ENCODE measurements around the gene CORO1C.

Gene CORO1C

DNA sequence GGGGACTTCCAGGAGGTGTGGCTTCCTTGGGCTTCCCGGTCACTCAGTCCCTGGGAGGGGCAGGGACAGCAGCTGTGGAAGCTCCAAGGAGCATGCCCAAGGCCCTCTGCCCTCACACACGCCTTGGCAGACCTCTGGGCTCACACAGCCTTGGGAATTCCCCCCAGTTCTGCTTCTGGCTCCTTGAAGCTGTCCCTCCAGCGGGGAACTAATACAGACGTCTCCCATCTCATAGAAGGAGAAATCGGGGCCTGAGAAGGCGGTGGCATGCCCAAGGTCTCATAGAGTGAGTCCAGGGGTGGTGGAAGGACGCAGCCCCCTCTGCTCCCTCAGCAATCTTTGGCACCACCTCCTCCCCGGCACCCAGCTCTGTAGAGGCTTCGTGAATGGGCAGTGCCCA lies 117.8 kb downstream of the CORO1C start:
- DNase-seq = no peak

DNA sequence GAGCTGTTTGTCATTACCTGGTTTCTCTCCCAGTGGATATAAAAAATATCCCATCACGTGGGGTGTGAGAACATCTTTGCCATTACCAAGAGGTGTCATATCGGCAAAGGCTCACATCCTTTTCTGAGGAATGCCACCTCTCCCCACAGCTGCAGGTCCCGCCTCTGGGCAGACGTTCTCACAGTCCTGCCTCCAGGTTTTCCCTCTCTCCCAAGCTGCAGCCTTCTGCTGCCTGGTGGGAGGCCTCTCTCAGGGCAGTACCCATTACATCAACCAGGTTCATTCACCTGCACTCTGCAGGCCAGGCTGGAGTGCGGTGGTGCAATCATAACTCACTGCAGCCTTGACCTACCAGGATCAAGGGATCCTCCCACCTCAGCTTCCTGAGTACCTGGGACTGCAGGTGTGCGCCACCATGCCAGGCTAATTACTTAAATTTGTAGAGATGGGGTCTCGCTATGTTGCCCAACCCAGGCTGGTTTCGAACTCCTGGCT lies 118.5 kb downstream of the CORO1C start:
- DNase-seq = no peak

DNA sequence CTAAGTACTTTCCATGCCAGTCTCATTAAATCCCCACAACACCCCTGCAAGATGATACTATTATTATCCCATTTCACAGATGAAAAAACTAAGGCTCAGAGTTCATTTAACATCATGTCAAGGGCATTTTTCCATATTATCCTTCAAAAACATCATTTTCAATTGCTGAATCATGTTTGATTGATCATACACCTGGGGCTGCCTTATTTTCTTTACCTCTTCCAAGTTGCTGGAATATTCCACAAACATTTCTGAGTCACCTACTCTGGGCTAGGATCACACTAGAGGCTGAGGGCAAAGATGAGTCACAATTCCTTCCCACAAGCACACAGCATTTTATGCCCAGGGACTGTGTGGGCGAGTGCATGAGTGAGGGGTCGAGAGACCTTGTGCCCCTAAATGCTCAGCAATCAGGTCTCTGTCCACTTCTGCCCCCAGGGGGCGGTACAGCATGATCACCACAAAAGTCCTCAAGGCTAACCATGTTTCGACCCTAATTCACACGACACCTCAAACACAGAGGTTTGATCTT lies 119.4 kb downstream of the CORO1C start:
- DNase-seq = peak; percentile 74

DNA sequence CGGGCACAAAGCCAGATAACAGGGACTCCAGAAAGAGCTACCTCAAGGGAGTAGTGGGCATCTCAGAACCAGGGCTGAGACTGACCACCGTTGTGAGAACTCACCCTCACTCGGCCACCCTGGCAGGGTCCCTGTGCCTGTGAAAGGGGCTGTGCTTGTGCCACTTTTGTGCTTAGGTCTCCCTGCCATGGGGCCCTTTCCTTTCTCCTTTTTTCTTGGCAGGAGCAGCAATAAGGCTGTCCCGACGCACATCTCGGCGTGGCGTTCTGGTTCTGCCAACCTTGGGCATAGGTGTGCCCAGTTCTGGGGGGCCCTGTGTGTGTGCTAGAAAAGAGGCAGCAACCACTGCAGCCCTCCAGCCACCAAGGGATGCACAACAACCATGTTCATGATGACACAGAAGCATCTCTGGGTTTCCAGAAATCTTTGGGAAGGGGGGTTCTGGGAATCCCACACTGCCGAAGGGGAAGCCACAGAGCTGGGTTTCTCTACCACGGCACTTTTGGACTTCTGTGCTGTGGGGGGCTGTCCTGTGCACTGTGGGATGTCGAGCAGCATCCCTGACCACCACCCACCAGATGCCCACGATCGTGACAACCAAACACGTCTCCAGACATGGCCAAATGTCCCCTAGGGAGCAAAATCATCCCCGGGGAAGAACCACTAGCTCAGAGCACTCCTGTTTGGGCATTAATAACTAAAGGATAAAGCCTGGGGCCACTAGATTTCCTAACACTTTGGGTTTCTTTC lies 120.3 kb downstream of the CORO1C start:
- no peak for DNase-seq

DNA sequence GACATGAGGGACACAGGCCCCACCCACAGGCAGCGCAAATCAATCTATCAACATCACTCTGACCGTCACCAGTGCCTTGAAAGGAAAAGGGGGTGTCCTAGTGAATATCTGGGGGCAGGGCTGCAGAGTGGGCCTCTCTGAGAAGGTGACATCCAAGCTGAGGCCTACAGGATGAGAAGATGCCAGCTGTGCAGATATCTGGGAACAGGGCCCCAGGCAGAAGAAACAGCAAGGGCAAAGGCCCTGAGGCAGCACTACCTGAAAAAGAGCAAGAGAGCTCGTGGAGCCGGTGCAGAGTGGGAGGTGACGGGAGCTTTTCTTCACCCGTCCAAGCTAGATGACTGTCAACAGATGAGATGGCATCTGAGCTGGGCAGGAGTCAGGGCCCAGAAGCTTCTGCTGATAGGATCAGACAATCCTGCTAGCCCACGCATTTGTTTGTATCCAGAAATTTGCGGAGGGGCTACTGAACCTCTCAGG lies 120.9 kb downstream of the CORO1C start:
- DNase-seq = no peak

DNA sequence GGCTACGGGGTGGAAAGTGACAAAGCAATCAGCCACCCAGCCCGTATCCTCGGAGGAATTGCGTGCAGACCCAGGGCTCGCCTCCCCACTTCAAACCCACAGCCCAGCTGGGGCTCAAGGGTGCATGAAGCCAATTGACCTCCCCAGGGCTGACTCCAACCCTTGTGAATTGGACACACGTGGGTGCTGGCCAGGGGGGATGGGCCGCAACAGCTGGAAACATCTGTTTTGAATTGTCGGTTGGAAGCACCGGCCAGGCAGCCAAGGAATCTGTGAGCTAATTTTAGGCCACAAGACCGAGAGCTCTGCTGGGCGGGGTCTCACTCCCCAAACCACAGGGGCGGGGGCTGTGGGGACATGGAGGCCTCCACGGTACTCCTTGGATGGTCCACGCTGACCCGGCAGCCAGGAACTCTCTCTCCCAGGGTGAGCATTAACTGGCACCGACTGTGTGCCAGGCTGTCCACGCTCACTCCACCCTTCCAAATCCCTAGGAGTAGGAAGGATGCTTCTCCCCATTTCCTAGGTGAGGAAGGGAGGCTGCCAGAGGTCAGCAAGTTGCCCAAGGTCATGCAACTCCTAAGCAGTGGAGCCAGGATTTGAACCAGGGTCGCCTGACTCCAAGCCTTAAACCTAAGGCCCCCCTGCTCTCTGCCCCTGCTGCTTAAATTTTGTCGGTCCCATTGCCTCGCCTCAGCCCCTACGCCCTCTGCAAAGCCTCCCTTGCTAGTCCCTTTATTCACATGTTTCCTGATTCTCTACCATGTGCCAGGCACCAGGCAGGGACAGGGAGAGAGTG lies 121.6 kb downstream of the CORO1C start:
- DNase-seq = peak; percentile 38

DNA sequence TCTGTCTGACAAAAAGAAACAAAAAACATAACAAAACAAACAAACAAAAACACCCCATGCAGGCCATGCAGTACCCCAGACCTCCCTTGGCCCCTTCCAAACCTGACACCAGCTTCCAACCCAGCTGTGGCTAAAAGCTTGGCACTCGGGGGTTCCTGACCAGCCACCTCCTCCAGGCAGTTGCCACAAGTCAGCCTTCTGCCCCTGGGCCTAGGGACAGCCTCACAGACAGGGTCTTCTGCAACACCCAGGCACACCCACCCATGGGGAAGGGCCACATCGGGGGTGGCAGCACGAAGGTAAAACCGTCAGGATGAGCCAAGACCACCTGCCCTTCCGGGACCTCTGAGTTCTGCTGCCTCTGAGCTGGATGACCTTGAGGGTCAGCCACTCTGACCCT lies 122.7 kb downstream of the CORO1C start:
- no peak for DNase-seq

DNA sequence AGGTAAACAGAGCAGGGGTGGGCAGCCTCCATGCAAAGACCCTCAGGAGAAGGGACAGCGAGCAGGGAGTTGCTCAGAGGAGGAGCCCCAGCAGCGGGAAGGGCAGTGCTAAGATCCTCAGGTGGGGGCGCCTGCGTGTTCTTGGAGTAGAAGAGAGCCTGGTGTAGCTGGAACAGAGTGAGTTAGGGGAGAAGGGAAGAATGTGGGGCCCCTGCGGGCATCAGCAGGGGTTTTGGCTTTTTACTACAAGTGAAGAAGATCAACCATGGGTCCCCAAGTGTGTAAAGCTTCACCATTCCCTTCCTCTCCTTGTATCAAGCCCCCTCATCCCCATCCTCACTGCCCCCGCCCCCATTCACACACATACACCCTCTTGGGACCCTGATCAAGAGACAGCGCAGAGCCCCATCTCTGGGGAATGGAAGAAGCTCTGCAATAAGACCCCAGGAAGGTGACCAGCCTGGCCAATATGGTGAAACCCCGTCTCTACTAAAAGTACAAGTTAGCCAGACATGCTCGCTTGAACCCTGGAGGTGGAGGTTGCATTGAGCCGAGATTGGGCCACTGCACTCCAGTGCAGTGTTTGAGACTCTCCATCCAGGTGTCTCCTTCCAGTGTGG lies 123.2 kb downstream of the CORO1C start:
- DNase-seq = no peak

DNA sequence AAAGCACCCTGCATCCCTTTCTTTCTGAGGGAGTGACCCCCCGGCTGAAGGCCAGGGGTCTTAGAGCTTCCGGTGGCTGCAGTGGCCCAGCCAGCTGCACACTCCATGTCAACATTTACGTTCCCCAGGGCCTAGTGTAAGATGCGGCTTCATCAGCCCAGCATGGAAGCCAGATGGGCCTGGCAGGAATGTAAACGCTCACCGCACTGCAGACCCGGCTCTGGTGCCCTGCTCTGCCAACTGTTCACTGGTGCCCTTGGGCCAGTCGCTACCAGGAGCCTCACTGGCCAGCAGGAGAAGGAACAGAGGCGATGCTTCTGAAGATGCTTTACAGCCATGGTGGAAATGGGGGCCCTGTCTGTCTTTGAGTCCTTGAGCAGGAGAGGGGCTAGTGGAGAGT lies 124.8 kb downstream of the CORO1C start:
- DNase-seq = no peak

DNA sequence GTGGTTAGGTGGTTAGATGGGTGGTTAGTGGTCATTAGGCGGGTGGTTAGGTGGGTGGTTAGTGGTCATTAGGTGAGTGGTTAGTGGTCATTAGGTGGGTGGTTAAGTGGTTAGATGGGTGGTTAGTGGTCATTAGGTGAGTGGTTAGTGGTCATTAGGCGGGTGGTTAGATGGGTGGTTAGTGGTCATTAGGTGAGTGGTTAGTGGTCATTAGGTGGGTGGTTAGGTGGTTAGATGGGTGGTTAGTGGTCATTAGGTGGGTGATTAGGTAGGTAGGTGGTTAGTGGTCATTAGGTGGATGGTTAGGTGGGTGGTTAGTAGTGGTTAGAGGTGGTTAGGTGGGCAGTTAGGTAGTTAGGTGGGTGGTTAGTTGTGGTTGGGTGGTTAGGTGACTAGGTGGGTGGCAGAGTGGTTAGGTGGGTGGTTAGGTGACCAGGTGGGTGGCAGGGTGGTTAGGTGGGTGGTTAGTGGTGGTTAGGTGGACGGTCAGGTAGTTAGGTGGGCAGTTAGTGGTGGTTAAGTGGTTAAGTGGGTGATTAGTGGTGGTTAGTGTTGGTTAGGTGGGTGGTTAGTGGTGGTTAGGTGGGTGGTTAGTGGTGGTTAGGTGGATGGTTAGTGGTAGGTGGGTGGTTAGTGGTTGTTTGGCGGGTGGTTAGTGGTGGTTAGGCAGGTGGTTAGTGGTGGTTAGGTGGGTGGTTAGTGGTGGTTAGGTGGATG lies 125.5 kb downstream of the CORO1C start:
- DNase-seq = no peak

DNA sequence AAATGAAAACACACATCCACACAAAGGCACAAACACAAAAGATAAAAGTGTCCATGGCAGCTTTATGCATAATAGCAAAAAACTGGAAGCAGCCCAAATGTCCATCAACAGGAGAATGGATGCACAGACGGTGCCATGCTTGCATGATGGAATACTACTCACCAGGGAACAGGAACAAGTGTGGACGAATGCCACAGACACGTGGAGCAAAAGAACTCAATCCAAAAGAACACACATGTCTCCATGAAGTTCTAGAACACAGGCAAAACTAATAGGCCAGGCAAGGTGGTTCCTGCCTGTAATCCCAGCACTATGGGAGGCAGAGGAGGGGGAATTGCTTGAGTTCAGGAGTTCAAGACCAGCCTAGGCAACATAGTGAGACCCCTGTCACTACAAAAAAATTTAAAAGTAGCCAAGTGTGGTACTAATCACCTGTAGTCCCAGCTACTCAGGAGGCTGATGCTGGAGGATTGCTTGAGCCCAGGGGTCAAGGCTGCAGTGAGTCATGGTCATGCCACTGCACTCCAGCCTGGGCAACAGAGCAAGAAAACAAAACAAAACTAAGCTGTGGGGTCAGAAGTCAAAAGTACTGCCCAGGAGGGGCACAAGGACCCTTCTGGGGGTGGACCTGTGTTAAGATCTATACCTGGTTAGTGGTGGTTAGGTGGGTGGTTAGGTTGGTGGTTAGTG lies 126.2 kb downstream of the CORO1C start:
- no peak for DNase-seq

DNA sequence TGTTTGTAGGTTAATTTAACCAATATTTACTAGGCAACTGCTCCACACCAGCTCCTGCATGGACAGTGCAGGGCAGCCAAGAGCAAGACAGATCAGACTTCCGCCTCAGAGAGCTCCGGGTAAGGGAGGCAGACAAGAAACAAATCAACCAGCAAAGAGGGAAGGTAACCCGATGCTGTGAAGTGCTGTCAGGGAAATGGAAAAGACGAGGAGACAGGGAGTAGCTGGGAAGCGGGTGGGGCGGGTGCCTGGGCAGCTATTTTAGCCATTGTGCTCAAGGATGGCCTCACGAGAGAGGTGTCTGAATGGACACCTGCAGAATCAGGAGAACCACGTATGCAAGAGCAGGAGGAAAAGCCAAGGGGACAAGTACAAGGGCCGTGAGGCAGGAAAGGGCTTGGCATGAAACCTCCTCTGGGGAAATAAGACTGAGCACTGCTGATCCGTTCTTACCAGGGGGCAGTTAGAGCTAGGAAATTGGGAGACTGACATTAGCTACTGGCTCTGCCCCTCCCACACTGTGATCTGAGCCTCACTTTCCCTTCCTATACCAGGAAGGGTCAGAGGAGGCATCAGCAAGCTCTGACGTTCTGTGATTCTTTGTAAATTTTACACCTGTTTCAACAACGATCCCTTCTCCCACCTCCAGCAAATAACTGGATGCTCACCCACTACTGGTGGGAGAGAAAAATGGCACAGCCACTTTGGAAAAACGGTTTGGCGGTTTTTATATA lies 126.9 kb downstream of the CORO1C start:
- no peak for DNase-seq

DNA sequence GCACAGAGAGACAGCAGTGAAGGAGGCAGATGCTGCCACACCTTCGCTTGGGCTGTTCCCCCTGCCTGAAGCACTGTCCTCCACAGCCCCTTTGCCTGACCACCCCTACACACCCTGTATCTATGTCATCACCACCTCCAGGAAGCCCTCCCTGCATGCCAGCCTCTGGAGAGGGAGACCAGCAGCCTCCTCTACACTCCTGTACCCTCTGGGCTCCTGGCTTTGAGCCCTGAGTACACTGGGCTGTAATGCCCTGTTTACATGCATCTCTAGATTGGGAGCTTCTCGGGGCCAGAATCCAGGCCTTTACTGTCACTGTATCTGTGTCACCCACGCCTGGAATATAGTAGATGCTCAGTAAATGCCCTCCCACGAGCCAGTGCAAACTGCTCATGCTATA lies 127.6 kb downstream of the CORO1C start:
- DNase-seq = no peak

DNA sequence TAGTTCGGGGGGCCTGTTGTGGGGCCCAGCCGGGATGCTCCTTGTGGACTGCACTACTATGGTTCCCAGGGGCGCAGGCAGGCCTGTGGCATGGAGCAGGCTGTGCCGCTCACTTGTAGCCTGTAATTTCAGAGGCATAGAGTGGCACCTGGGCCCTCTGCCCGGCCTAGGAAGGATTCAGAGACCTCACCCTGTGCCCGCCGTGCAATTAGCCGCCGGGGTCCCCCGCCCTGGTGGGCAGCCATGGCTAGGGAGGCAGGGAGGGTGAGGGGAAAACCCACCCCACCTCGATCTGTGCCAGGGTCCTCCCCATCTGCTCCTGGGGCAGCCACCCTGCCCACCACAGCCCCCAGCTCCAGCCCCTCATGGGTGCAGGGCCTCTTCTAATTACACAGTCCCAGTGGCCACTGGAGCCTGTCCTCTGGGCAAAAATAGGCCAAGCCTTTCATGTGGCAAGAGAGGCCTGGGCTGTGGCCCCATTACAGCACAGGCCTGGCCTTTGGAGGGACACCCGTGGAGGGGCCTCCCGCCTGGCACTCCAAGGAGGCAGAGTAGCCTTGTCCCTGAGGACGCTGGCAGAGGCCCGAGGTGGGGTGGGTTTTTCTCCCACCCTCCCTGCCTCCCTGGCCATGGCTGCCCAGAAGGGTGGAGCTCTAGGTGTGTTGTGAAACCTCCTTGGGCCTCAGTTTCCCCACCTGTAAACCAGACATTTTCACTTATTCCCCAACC lies 128.2 kb downstream of the CORO1C start:
- no peak for DNase-seq

DNA sequence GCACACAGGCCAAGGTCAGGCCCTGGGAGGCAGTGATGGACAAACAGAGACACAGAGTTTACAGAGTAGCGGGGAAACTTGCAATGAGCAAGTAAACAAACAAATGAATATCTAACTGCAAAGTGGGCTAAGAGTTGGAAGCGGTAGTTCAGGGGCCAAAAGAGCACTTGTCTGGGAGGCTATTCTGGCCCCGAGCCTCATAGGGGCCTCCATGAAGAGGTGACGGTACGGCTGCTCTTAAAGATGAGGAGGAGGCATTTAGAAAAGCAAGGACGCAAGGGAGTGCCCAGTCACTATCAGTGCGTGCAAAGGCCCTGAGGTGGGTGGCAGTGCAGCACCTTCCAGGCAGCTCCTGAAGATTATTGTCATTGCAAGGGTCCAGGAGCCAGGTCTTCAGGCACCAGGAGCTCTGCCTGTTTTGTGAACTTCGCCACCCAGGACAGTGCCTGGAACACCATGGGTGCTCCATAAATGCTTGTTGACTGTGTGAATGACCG lies 129.1 kb downstream of the CORO1C start:
- DNase-seq = no peak

DNA sequence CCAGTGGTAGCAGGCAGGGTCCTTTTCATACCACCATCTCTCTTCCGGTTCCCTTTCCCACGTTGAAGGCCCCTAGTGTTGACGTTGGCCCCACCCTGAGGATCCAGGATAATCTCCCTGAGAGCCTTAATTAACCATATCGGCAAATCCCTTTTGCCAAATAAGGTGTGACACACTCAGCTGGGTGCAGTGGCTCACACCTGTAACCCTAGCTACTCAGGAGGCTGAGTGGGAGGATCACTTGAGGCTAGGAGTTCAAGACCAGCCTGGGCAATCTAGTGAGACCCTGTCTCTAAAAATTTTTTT lies 130.7 kb downstream of the CORO1C start:
- no peak for DNase-seq

DNA sequence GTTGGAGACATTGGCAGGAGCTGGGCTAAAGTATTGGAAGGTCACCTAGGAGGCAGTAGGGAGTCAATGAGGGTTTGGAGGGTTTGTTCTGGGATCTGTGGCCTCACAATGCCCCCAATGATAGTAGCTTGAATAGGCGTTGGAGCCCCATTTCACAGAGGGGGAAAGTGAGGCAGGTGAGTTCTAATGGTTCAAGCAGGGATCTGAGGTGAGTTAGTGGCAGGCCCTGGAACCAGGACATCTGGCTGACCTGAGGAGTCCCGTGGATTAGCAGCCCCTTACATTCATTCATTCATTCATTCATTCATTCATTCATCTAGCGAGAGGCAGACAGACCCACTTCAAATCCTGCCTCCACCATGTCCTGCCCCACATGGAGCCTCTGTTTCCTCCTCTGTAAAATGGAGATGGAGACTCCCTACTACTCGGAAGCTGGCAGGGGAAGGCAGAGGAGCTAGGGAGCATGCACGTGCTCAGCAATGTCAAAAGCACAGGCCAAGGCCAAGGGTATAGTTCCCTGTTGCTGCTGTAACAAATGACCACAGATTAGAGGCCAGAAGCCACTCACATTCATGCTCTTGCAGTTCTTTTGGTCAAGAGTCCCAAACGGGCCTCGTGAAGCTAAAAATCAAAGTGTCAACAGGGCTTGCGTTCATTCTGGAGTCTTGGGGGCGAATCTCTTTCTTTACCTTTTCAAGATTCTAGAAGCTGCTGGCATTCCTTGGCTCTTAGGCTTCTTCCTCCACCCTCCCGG lies 131.2 kb downstream of the CORO1C start:
- no peak for DNase-seq

DNA sequence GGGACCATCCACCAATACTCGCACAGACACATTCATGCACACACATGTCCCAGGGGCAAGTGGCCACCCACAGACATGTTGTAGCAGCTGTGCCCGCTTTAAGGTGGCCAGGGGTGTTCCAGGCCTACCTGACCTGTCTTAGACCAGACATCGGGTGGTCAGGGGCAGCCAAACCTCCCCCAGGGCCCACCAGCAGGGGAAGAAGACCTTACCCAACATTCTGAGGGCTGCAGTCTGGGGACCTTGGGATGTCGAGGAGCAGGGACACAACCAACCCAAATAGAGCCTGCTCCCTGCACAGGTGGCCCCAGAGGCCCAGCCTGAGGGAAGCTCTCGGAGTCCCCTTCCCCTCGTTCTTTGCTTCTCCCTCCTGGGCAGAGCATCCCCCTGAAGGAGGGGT lies 131.8 kb downstream of the CORO1C start:
- DNase-seq = no peak

DNA sequence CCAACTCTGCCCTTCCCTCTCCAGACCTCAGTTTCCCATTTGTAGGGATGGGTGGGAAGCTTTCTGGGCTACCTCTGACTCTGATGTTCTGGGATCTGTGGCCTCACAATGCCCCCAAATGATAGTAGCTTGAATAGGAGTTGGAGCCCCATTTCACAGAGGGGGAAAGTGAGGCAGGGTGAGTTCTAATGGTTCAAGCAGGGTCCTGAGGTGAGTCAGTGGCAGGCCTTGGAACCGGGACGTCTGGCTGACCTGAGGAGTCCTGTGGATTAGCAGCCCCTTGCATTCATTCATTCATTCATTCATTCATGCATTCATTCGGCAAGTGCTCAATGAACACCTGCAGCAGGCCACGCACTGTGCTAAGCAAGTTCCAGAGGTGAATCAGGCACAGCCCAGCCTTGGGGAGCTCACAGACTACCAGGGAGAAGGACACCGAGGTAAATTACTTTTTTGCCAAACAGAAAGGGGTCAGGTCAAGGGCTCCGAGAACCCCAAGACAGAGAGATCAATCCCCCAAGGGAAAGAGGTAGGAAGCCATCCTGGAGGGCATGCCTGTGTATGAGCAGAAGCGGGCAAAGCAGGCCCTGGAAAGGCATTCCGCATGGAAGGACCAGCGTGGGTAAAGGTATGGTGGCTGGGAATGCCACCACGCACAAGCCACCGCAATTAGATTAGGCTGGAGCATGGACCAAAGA lies 132.6 kb downstream of the CORO1C start:
- DNase-seq = no peak
